Karpas-422 (cell line): Measurements from ENCODE around the gene EMP1. TPM values are rescaled to one million over a fixed set of nuclear protein-coding genes. Genes with fewer than 3 reads are reported as not detected.
"Not testable (repeated sequence)": the region's sequence is repeated elsewhere in the genome, so short reads cannot be mapped to it uniquely, and the experiment has no call there.

Source experiments
- DNase-seq: peaks from one replicate; pipeline ENCODE4 v3.0.0-alpha.2; 2015
- H2AFZ ChIP-seq: fragments of 200-600 bp; sonication (generic); 2 replicates; pipeline ENCODE4 v1.6.1; 2014; ENCODE audit warnings: antibody characterized with exemption, low read length, mixed read lengths
- H3K27ac ChIP-seq: fragments of 200-600 bp; sonication (generic); 2 replicates; pipeline ENCODE4 v1.5.1; 2014; ENCODE audit warnings: mild to moderate bottlenecking, low read length, moderate library complexity
- H3K27me3 ChIP-seq: fragments of 200-600 bp; sonication (generic); 2 replicates; pipeline ENCODE4 v1.6.1; 2014; ENCODE audit warnings: low read length, mixed read lengths
- H3K36me3 ChIP-seq: fragments of 200-600 bp; sonication (generic); 2 replicates; pipeline ENCODE4 v1.6.1; 2014; ENCODE audit warnings: low read length, mixed read lengths; ENCODE audit not compliant: insufficient read depth
- H3K4me1 ChIP-seq: fragments of 200-600 bp; sonication (generic); 2 replicates; pipeline ENCODE4 v1.6.1; 2014; ENCODE audit warnings: mild to moderate bottlenecking, low read length, mixed read lengths
- H3K4me2 ChIP-seq: fragments of 200-600 bp; sonication (generic); 2 replicates; pipeline ENCODE4 v1.6.1; 2014; ENCODE audit warnings: low read length, low read depth, mild to moderate bottlenecking; ENCODE audit not compliant: poor library complexity, severe bottlenecking
- H3K4me3 ChIP-seq: fragments of 200-600 bp; sonication (generic); 2 replicates; pipeline ENCODE4 v1.5.1; 2014; ENCODE audit warnings: mild to moderate bottlenecking, antibody characterized with exemption, low read length, mixed read lengths
- H3K79me2 ChIP-seq: fragments of 200-600 bp; sonication (generic); 2 replicates; pipeline ENCODE4 v1.6.1; 2014; ENCODE audit warnings: mild to moderate bottlenecking, low read length, mixed read lengths
- H3K9ac ChIP-seq: fragments of 200-600 bp; sonication (generic); 2 replicates; pipeline ENCODE4 v1.6.0; 2014; ENCODE audit warnings: low read length
- H3K9me2 ChIP-seq: fragments of 200-600 bp; sonication (generic), shearing (Covaris generic); replicated peaks from 2 replicates; pipeline ENCODE4 v1.6.0; 2014; ENCODE audit warnings: mild to moderate bottlenecking, low read length, moderate library complexity; ENCODE audit not compliant: insufficient read depth
- H3K9me3 ChIP-seq: fragments of 300-700, 200-600 bp; sonication (generic); 2 replicates; pipeline ENCODE4 v1.6.1; 2014; ENCODE audit warnings: low read length, mixed read lengths
- H4K20me1 ChIP-seq: fragments of 200-600 bp; sonication (generic); 2 replicates; pipeline ENCODE4 v1.6.1; 2014; ENCODE audit warnings: mild to moderate bottlenecking, antibody characterized with exemption, low read length, low read depth; ENCODE audit not compliant: insufficient read depth
- total RNA-seq: library from RNA; depleted of rRNA; stranded (reverse); fragments of >200 nt; shearing (Covaris generic); gene quantifications from 2 replicates; pipeline ENCODE4 v1.2.3, GENCODE V29; 2014; ENCODE audit warnings: low replicate concordance

EMP1 gene
- total RNA-seq, 1 experiment from 2014 or later, result not detected

GRCh38 chr12:13255792-13256691 lies 59.5 kb downstream of the EMP1 start:
- Histone ChIP-seq H2AFZ (peak overlapping the region; percentile 24; the same call in 1 of the 2 replicates), H3K4me2 (no peak overlapping the region), H4K20me1 (no peaks in the 10 kb centered on the region), H3K9me2 (no peaks in the 10 kb centered on the region), H3K9me3 (no peaks in the 10 kb centered on the region), H3K9ac (no peak overlapping the region), H3K36me3 (no peaks in the 10 kb centered on the region), H3K4me1 (no peaks in the 10 kb centered on the region), H3K27me3 (no peaks in the 10 kb centered on the region), H3K79me2 (no peaks in the 10 kb centered on the region), H3K4me3 (no peak overlapping the region), H3K27ac (no peak overlapping the region)
- peak; percentile 91 for DNase-seq

DNA sequence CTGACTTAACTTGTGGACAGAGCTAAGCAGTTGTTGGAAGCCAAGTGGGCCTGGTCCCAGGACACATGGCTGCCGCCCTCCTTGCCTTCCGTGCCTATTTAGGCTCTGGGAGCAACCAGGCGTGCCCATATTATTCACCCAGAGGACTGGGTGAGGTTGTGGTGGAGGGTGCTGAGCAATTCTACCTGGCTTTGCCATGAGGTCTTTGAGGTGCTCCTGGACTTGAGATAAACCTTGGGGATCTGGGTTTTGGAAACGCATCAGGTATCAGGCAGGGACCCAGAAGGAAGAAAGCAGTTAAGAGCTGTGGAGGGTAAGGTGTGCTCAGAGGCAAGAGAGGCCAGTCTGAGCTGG lies 60.1 kb downstream of the EMP1 start:
- no peak overlapping the region for H3K27ac ChIP-seq
- H3K27me3 ChIP-seq, result no peaks in the 10 kb centered on the region
- H3K9me2 ChIP-seq, result no peaks in the 10 kb centered on the region
- H3K4me1 ChIP-seq, result no peaks in the 10 kb centered on the region
- H3K9me3 ChIP-seq, result no peaks in the 10 kb centered on the region
- no peak overlapping the region for H3K4me2 ChIP-seq
- no peaks in the 10 kb centered on the region for H3K36me3 ChIP-seq
- no peaks in the 10 kb centered on the region for H4K20me1 ChIP-seq
- H3K79me2 ChIP-seq, result no peaks in the 10 kb centered on the region
- no peak overlapping the region for H3K4me3 ChIP-seq
- DNase-seq, result no peak
- no peak overlapping the region for H3K9ac ChIP-seq
- H2AFZ ChIP-seq, result no peak overlapping the region

DNA sequence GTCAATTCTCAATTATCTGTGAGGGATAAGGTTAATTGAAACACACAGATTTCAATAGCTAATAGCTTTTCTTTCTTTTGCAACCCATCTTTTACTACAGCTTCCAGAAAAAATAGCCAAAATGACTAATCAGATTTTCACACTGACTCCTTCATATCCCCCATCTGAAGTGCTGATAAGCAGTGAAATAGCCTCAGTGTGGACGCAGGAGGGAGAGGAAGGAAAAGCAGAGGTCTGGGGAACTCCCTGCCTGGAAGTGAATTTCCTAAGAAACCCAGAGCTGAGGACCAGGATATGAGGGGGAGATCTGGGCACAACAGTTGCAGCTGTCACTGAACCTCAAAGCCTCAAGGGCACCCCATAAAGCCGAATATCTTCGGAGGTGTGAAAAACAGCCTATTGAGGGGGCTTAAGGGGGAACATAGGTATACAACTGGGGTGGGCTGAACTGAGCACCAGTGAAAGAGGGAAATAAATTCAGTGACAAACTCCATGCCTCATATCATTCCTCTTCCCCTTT lies 60.9 kb downstream of the EMP1 start:
- no peaks in the 10 kb centered on the region for H4K20me1 ChIP-seq
- no peaks in the 10 kb centered on the region for H3K9me3 ChIP-seq
- H3K4me3 ChIP-seq, result no peak overlapping the region
- no peak overlapping the region for H3K27ac ChIP-seq
- no peak overlapping the region for H2AFZ ChIP-seq
- H3K4me2 ChIP-seq, result no peak overlapping the region
- no peaks in the 10 kb centered on the region for H3K27me3 ChIP-seq
- no peaks in the 10 kb centered on the region for H3K4me1 ChIP-seq
- no peaks in the 10 kb centered on the region for H3K79me2 ChIP-seq
- no peak overlapping the region for H3K9ac ChIP-seq
- no peak for DNase-seq
- H3K9me2 ChIP-seq, result no peaks in the 10 kb centered on the region
- no peaks in the 10 kb centered on the region for H3K36me3 ChIP-seq

DNA sequence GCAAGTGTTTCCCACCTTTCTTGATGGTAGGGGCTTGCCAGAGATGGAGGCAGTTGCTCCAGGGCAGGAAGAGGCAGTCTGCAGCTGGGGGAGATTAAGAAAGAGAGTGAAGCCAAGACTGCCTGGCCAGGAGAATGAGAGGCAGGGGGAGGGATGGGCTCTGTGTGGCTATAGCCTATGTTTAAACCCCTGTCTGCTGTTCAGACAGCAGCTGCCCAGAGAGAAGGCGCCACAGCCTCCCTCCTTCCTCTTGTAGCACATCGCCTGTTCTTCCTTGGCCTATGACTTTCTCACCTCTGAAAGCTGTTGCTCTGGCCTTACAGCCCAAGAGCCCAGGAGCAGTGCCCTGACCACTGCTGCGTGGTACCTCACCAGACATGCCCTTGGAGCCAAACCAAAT lies 61.7 kb downstream of the EMP1 start:
- no peak for DNase-seq
- Histone ChIP-seq H3K4me3 (no peak overlapping the region), H3K27ac (no peak overlapping the region), H3K9ac (no peak overlapping the region), H3K4me2 (no peak overlapping the region), H3K79me2 (no peaks in the 10 kb centered on the region), H3K9me3 (no peaks in the 10 kb centered on the region), H4K20me1 (no peaks in the 10 kb centered on the region), H2AFZ (no peak overlapping the region), H3K36me3 (no peaks in the 10 kb centered on the region), H3K9me2 (no peaks in the 10 kb centered on the region), H3K27me3 (no peaks in the 10 kb centered on the region), H3K4me1 (no peaks in the 10 kb centered on the region)

DNA sequence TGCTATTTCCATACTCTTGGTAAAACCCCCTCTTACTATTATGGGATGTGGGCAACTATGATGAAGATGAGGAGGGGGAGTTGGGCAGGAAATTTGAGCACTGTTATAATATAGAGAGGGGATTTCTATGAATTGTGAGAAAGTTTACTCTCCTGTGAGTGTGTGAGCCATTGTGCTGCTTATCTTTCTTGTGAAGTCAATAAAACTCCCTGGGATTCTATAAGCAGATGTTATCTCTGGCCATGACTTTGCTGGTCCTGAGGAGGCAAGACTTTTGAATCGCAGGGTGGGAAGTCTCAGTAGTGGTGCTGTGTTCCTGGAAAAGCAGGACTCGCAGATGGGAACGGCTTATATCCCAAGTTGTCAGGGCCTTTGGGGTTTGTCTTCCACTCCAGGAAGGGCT lies 62.2 kb downstream of the EMP1 start:
- no peak overlapping the region for H3K27ac ChIP-seq
- no peak overlapping the region for H3K4me3 ChIP-seq
- no peaks in the 10 kb centered on the region for H3K9me3 ChIP-seq
- no peak for DNase-seq
- no peaks in the 10 kb centered on the region for H3K79me2 ChIP-seq
- H3K4me2 ChIP-seq, result no peak overlapping the region
- no peak overlapping the region for H3K9ac ChIP-seq
- H4K20me1 ChIP-seq, result no peaks in the 10 kb centered on the region
- H3K9me2 ChIP-seq, result no peaks in the 10 kb centered on the region
- H3K4me1 ChIP-seq, result no peaks in the 10 kb centered on the region
- no peak overlapping the region for H2AFZ ChIP-seq
- H3K27me3 ChIP-seq, result no peaks in the 10 kb centered on the region
- no peaks in the 10 kb centered on the region for H3K36me3 ChIP-seq

GRCh38 chr12:13259625-13260024 lies 63.1 kb downstream of the EMP1 start:
- not testable (repeated sequence) for H3K4me2 ChIP-seq, DNase-seq, H2AFZ ChIP-seq, H3K27me3 ChIP-seq, H3K36me3 ChIP-seq, H4K20me1 ChIP-seq, H3K9ac ChIP-seq, H3K9me3 ChIP-seq, H3K9me2 ChIP-seq, H3K4me3 ChIP-seq, H3K79me2 ChIP-seq, H3K27ac ChIP-seq, H3K4me1 ChIP-seq

GRCh38 chr12:13267826-13268225 lies 71.3 kb downstream of the EMP1 start:
- H2AFZ ChIP-seq, H3K4me1 ChIP-seq, H3K4me3 ChIP-seq, H4K20me1 ChIP-seq, H3K4me2 ChIP-seq, H3K79me2 ChIP-seq, H3K9ac ChIP-seq, H3K9me3 ChIP-seq, H3K36me3 ChIP-seq, H3K9me2 ChIP-seq, H3K27me3 ChIP-seq, H3K27ac ChIP-seq: not testable (repeated sequence)
- peak; percentile 53 for DNase-seq

- H3K9me2 ChIP-seq, result no peaks in the 10 kb centered on the region
- no peaks in the 10 kb centered on the region for H3K36me3 ChIP-seq
- no peak overlapping the region for H3K4me3 ChIP-seq
- no peak overlapping the region for H2AFZ ChIP-seq
- no peaks in the 10 kb centered on the region for H3K27me3 ChIP-seq
- no peaks in the 10 kb centered on the region for H4K20me1 ChIP-seq
- no peak overlapping the region for H3K27ac ChIP-seq
- no peak overlapping the region for H3K9ac ChIP-seq
- no peaks in the 10 kb centered on the region for H3K9me3 ChIP-seq
- no peak overlapping the region for H3K4me2 ChIP-seq
- no peaks in the 10 kb centered on the region for H3K4me1 ChIP-seq
- H3K79me2 ChIP-seq, result no peaks in the 10 kb centered on the region
- no peak for DNase-seq
Measured at GRCh38 chr12:13268581-13268980, 72.1 kb downstream of the EMP1 start.
